ENCODE results near the gene CCDC188. TPM values are rescaled to one million over a fixed set of nuclear protein-coding genes. Genes with fewer than 3 reads are reported as not detected.

Gene CCDC188
- total and polyA plus RNA-seq, 4 donors: not detected

- TF ChIP-seq FOXA2 (IDR thresholded peaks at IDR 0.05): no peak
These were observed 6.8 kb downstream of the CCDC188 start (continued) for GRCh38 chr22:20143883-20144665.

GRCh38 chr22:20142711-20143621, 7.9 kb downstream of the CCDC188 start:
- H3K36me3 ChIP-seq (ENCODE audit: control insufficient read depth in 4 of 4, insufficient read depth in 3 of 4, low read depth in 1 of 4, low read length in 3 of 4): peaks cover 0 to 15% (median 0%) of the 10 kb centered on the region in 4 donors
- H3K4me3 ChIP-seq (ENCODE audit: low read depth in 1 of 3, low read length in 3 of 3): no peak overlapping the region
- 95% methylated on average over 65 of the region's 65 CpGs for WGBS
- TF ChIP-seq HNF4G (IDR thresholded peaks at IDR 0.05): no peak
- no peak for TF ChIP-seq SP1 (IDR thresholded peaks at IDR 0.05)
- TF ChIP-seq EGR1 (IDR thresholded peaks at IDR 0.05; ENCODE audit: low read depth in 2 of 2): no peak
- no peak for TF ChIP-seq FOXA1 (IDR thresholded peaks at IDR 0.05)
- no peak for TF ChIP-seq NR2F2 (IDR thresholded peaks at IDR 0.05)
- TF ChIP-seq GABPA (IDR thresholded peaks at IDR 0.05 in 1 of 2, conservative IDR thresholded peaks at IDR 0.05 in 1 of 2): no peak
- no peak for TF ChIP-seq RXRA (IDR thresholded peaks at IDR 0.05)
- TF ChIP-seq, protein P1, sequence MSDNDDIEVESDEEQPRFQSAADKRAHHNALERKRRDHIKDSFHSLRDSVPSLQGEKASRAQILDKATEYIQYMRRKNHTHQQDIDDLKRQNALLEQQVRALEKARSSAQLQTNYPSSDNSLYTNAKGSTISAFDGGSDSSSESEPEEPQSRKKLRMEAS (IDR thresholded peaks at IDR 0.05): no peak
- no peak for TF ChIP-seq REST (IDR thresholded peaks at IDR 0.05)
- TF ChIP-seq, protein P2, sequence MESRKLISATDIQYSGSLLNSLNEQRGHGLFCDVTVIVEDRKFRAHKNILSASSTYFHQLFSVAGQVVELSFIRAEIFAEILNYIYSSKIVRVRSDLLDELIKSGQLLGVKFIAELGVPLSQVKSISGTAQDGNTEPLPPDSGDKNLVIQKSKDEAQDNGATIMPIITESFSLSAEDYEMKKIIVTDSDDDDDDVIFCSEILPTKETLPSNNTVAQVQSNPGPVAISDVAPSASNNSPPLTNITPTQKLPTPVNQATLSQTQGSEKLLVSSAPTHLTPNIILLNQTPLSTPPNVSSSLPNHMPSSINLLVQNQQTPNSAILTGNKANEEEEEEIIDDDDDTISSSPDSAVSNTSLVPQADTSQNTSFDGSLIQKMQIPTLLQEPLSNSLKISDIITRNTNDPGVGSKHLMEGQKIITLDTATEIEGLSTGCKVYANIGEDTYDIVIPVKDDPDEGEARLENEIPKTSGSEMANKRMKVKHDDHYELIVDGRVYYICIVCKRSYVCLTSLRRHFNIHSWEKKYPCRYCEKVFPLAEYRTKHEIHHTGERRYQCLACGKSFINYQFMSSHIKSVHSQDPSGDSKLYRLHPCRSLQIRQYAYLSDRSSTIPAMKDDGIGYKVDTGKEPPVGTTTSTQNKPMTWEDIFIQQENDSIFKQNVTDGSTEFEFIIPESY (IDR thresholded peaks at IDR 0.05): no peak
- no peak for TF ChIP-seq YY1 (IDR thresholded peaks at IDR 0.05)
- no peak for TF ChIP-seq FOXA2 (IDR thresholded peaks at IDR 0.05)
- TF ChIP-seq JUND (IDR thresholded peaks at IDR 0.05): no peak
- TF ChIP-seq, protein P3, sequence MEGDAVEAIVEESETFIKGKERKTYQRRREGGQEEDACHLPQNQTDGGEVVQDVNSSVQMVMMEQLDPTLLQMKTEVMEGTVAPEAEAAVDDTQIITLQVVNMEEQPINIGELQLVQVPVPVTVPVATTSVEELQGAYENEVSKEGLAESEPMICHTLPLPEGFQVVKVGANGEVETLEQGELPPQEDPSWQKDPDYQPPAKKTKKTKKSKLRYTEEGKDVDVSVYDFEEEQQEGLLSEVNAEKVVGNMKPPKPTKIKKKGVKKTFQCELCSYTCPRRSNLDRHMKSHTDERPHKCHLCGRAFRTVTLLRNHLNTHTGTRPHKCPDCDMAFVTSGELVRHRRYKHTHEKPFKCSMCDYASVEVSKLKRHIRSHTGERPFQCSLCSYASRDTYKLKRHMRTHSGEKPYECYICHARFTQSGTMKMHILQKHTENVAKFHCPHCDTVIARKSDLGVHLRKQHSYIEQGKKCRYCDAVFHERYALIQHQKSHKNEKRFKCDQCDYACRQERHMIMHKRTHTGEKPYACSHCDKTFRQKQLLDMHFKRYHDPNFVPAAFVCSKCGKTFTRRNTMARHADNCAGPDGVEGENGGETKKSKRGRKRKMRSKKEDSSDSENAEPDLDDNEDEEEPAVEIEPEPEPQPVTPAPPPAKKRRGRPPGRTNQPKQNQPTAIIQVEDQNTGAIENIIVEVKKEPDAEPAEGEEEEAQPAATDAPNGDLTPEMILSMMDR (IDR thresholded peaks at IDR 0.05; ENCODE audit: low read depth, low read length, missing input control): no peak
- TF ChIP-seq, protein P4, sequence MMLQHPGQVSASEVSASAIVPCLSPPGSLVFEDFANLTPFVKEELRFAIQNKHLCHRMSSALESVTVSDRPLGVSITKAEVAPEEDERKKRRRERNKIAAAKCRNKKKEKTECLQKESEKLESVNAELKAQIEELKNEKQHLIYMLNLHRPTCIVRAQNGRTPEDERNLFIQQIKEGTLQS (IDR thresholded peaks at IDR 0.05): no peak
- no peaks in the 10 kb centered on the region for H3K9me3 ChIP-seq (ENCODE audit: control insufficient read depth in 4 of 4, low read length in 3 of 4)
- no peak overlapping the region for H3K27ac ChIP-seq (ENCODE audit: low read depth in 1 of 2, low read length in 2 of 2)
- H3K9ac ChIP-seq (ENCODE audit: low read depth in 1 of 2, low read length in 2 of 2): no peak overlapping the region
- no peaks in the 10 kb centered on the region for H3K27me3 ChIP-seq (ENCODE audit: control insufficient read depth in 4 of 4, insufficient read depth in 4 of 4, low read length in 3 of 4)
- H3K4me1 ChIP-seq (ENCODE audit: control insufficient read depth in 4 of 4, insufficient read depth in 4 of 4, low read length in 3 of 4): no peaks in the 10 kb centered on the region
- DNase-seq (ENCODE audit: low spot score): no peak

All from liver (tissue), 9 donors.